DND-41 (cell line): Measurements from ENCODE around the gene TSPAN10.

Source experiments
- ATAC-seq: fragments of 200-7000 bp; cut with Tn5 transposase; 3 replicates; pipeline ENCODE4 v1.9.1; 2021; ENCODE audit warnings: low read depth; ENCODE audit not compliant: insufficient read depth
- DNase-seq: peaks from one replicate; pipeline ENCODE4 v3.0.0-alpha.2; 2020
- H2AFZ ChIP-seq: 2 replicates; pipeline ENCODE4 v1.6.0; 2012; ENCODE audit warnings: low read depth, low read length
- H3K27ac ChIP-seq: 2 replicates; pipeline ENCODE4 v1.5.1; 2012; ENCODE audit warnings: low read length, inconsistent platforms
- H3K27me3 ChIP-seq: fragments of 200-600 bp; sonication (generic); 2 replicates; pipeline ENCODE4 v1.6.0; 2012; ENCODE audit warnings: low read length, mild to moderate bottlenecking, inconsistent platforms; ENCODE audit not compliant: insufficient read depth, poor library complexity
- H3K36me3 ChIP-seq: 2 replicates; pipeline ENCODE4 v1.5.1; 2012; ENCODE audit warnings: low read length, inconsistent platforms; ENCODE audit not compliant: insufficient read depth
- H3K4me1 ChIP-seq: 2 replicates; pipeline ENCODE4 v1.5.1; 2012; ENCODE audit warnings: mild to moderate bottlenecking, low read length; ENCODE audit not compliant: insufficient read depth
- H3K4me2 ChIP-seq: 2 replicates; pipeline ENCODE4 v1.6.0; 2012; ENCODE audit warnings: mild to moderate bottlenecking, moderate library complexity, low read length, inconsistent platforms; ENCODE audit not compliant: insufficient read depth
- H3K4me3 ChIP-seq, 2 experiments: fragments of 200-600 bp in 1 of 2; shearing (Covaris generic) in 1 of 2; 2 replicates each; pipeline ENCODE4 v1.5.1; 2012 to 2016; ENCODE audit warnings: inconsistent platforms in 2 of 2, low read length in 2 of 2, mild to moderate bottlenecking in 2 of 2, low read depth in 1 of 2, moderate library complexity in 1 of 2
- H3K79me2 ChIP-seq: 2 replicates; pipeline ENCODE4 v1.6.0; 2012; ENCODE audit warnings: low read length, inconsistent platforms; ENCODE audit not compliant: insufficient read depth
- H3K9ac ChIP-seq: 2 replicates; pipeline ENCODE4 v1.6.0; 2012; ENCODE audit warnings: low read depth, mild to moderate bottlenecking, inconsistent platforms, low read length, moderate library complexity
- H3K9me3 ChIP-seq: 2 replicates; pipeline ENCODE4 v1.5.1; 2012; ENCODE audit warnings: low read length, moderate library complexity, mild to moderate bottlenecking, inconsistent platforms; ENCODE audit not compliant: insufficient read depth, severe bottlenecking
- H4K20me1 ChIP-seq: 2 replicates; pipeline ENCODE4 v1.6.0; 2012; ENCODE audit warnings: low read length; ENCODE audit not compliant: insufficient read depth
- CTCF ChIP-seq: IDR thresholded peaks from 2 replicates; pipeline ENCODE4 v1.5.1; 2012; ENCODE audit warnings: borderline replicate concordance, low read length, moderate library complexity, mild to moderate bottlenecking; ENCODE audit not compliant: poor library complexity, severe bottlenecking; ENCODE audit errors: extremely low read depth
- EZH2 ChIP-seq: IDR thresholded peaks from 3 replicates; pipeline ENCODE4 v1.6.1; 2012; ENCODE audit warnings: borderline replicate concordance, low read depth, mild to moderate bottlenecking, moderate library complexity, low read length, inconsistent platforms; ENCODE audit not compliant: severe bottlenecking

TSPAN10 gene

GRCh38 chr17:81690549-81690948, 53.6 kb downstream of the TSPAN10 start:
- no peak for ATAC-seq
- H3K36me3 ChIP-seq = peaks cover 98% of the 10 kb centered on the region
- TF ChIP-seq EZH2 (no peak), CTCF (no peak)
- no peak overlapping the region for H3K9ac ChIP-seq
- peaks cover 15% of the 10 kb centered on the region for H3K4me1 ChIP-seq
- H3K27ac ChIP-seq = no peak overlapping the region
- H3K4me2 ChIP-seq = no peak overlapping the region
- H2AFZ ChIP-seq = no peak overlapping the region
- no peak overlapping the region for H3K4me3 ChIP-seq
- peaks cover 46% of the 10 kb centered on the region for H3K79me2 ChIP-seq
- no peak for DNase-seq
- H3K9me3 ChIP-seq = no peaks in the 10 kb centered on the region
- H3K27me3 ChIP-seq = no peaks in the 10 kb centered on the region
- peaks cover 82% of the 10 kb centered on the region for H4K20me1 ChIP-seq

- no peak overlapping the region for H3K4me2 ChIP-seq
- peaks cover 77% of the 10 kb centered on the region for H4K20me1 ChIP-seq
- no peaks in the 10 kb centered on the region for H3K9me3 ChIP-seq
- H3K27ac ChIP-seq = no peak overlapping the region
- TF ChIP-seq CTCF = no peak
- no peak for TF ChIP-seq EZH2
- peaks cover 9% of the 10 kb centered on the region; the same call in 1 of the 2 replicates for H3K4me1 ChIP-seq
- no peak overlapping the region for H3K4me3 ChIP-seq
- DNase-seq = no peak
- no peak for ATAC-seq
- peaks cover 98% of the 10 kb centered on the region for H3K36me3 ChIP-seq
- H3K79me2 ChIP-seq = peaks cover 40% of the 10 kb centered on the region
- no peak overlapping the region for H3K9ac ChIP-seq
- H2AFZ ChIP-seq = no peak overlapping the region
- no peaks in the 10 kb centered on the region for H3K27me3 ChIP-seq
These were observed 54.2 kb downstream of the TSPAN10 start for GRCh38 chr17:81691196-81691595.

GRCh38 chr17:81691608-81692007, 54.6 kb downstream of the TSPAN10 start:
- Histone ChIP-seq H3K27ac (no peak overlapping the region), H3K9ac (no peak overlapping the region), H3K36me3 (peaks cover 98% of the 10 kb centered on the region), H3K4me3 (no peak overlapping the region), H3K4me2 (no peak overlapping the region), H4K20me1 (peaks cover 73% of the 10 kb centered on the region), H3K9me3 (no peaks in the 10 kb centered on the region), H3K4me1 (peaks cover 6% of the 10 kb centered on the region; the same call in 1 of the 2 replicates), H2AFZ (no peak overlapping the region), H3K27me3 (no peaks in the 10 kb centered on the region), H3K79me2 (peaks cover 36% of the 10 kb centered on the region)
- TF ChIP-seq EZH2 (no peak), CTCF (no peak)
- no peak for ATAC-seq
- DNase-seq = no peak
